ENCODE measurements around the gene ST3GAL4. TPM values are rescaled to one million over a fixed set of nuclear protein-coding genes. Genes with fewer than 3 reads are reported as not detected.
"Not testable (repeated sequence)": the region's sequence is repeated elsewhere in the genome, so short reads cannot be mapped to it uniquely, and the experiment has no call there.

The ST3GAL4 gene
- total RNA-seq, 1 experiment from 2014 or later: 13.1 TPM

- H3K27ac ChIP-seq (ENCODE audit: low read depth, low read length); H3K79me2 ChIP-seq (ENCODE audit: insufficient read depth, low read length); BruUV-seq (replicated peaks); H4K20me1 ChIP-seq (ENCODE audit: insufficient read depth); H3K9ac ChIP-seq (ENCODE audit: low read length); intact Hi-C loops (cut with micrococcal nuclease); H2AFZ ChIP-seq (ENCODE audit: low read depth, low read length, poor library complexity, severe bottlenecking); H3K27me3 ChIP-seq (ENCODE audit: insufficient read depth, low read length); POLR2A ChIA-PET; DNase-seq (ENCODE audit: low read depth, low spot score); RAD21 ChIA-PET (ENCODE audit: low non-redundant PET in 1 of 2, low total read pairs in 2 of 2, uncharacterized antibody in 2 of 2, unreplicated experiment in 2 of 2); H3K9me2 ChIP-seq (ENCODE audit: insufficient read depth); H3K9me3 ChIP-seq (ENCODE audit: control insufficient read depth in 1 of 2, insufficient read depth in 1 of 2, low read depth in 1 of 2, low read length in 2 of 2); CTCF ChIA-PET; ATAC-seq; H3K4me2 ChIP-seq (ENCODE audit: low read length); H3K36me3 ChIP-seq (ENCODE audit: control insufficient read depth in 1 of 2, insufficient read depth in 2 of 2, low read length in 2 of 2); H3K4me1 ChIP-seq (ENCODE audit: control insufficient read depth in 1 of 2, insufficient read depth in 2 of 2, low read length in 2 of 2); H3K4me3 ChIP-seq (replicated peaks in 1 of 2; ENCODE audit: low read depth in 1 of 2, low read length in 2 of 2): not testable (repeated sequence)
Observed at GRCh38 chr11:126374562-126375300, 19.2 kb downstream of the ST3GAL4 start.

- ChIA-PET CTCF (no interaction called here), POLR2A (no interaction called here), RAD21 (ENCODE audit: low non-redundant PET in 1 of 2, low total read pairs in 2 of 2, uncharacterized antibody in 2 of 2, unreplicated experiment in 2 of 2) (no interaction called here)
- no peaks in the 10 kb centered on the region for H3K79me2 ChIP-seq (ENCODE audit: insufficient read depth, low read length)
- H3K4me3 ChIP-seq (replicated peaks in 1 of 2; ENCODE audit: low read depth in 1 of 2, low read length in 2 of 2): no peak overlapping the region
- H3K9ac ChIP-seq (ENCODE audit: low read length): no peak overlapping the region
- peaks cover 0 to 6% of the 10 kb centered on the region in 2 experiments; a peak in 2 of 4 replicates for H3K4me1 ChIP-seq (ENCODE audit: control insufficient read depth in 1 of 2, insufficient read depth in 2 of 2, low read length in 2 of 2)
- no peak overlapping the region for H3K27ac ChIP-seq (ENCODE audit: low read depth, low read length)
- DNase-seq (ENCODE audit: low read depth, low spot score) (no peak), ATAC-seq (no peak)
- H4K20me1 ChIP-seq (ENCODE audit: insufficient read depth): no peaks in the 10 kb centered on the region
- H3K4me2 ChIP-seq (ENCODE audit: low read length): no peak overlapping the region
- H3K36me3 ChIP-seq (ENCODE audit: control insufficient read depth in 1 of 2, insufficient read depth in 2 of 2, low read length in 2 of 2): no peaks in the 10 kb centered on the region
- no peaks in the 10 kb centered on the region for H3K27me3 ChIP-seq (ENCODE audit: insufficient read depth, low read length)
- no peaks in the 10 kb centered on the region for H3K9me3 ChIP-seq (ENCODE audit: control insufficient read depth in 1 of 2, insufficient read depth in 1 of 2, low read depth in 1 of 2, low read length in 2 of 2)
- no TSS peak for BruUV-seq (replicated peaks)
- H2AFZ ChIP-seq (ENCODE audit: low read depth, low read length, poor library complexity, severe bottlenecking): no peak overlapping the region
- no peak for TF ChIP-seq ZBTB33 (IDR thresholded peaks at IDR 0.05; ENCODE audit: extremely low read depth, insufficient replicate concordance, low read length)
- TF ChIP-seq EGR1 (IDR thresholded peaks at IDR 0.05; ENCODE audit: low read depth): no peak
- TF ChIP-seq, protein P1, sequence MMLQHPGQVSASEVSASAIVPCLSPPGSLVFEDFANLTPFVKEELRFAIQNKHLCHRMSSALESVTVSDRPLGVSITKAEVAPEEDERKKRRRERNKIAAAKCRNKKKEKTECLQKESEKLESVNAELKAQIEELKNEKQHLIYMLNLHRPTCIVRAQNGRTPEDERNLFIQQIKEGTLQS (IDR thresholded peaks at IDR 0.05): no peak
- no peak for TF ChIP-seq POLR2AphosphoS5 (IDR thresholded peaks at IDR 0.05; ENCODE audit: low read depth, low read length)
- TF ChIP-seq ZNF274 (IDR thresholded peaks at IDR 0.05; ENCODE audit: low read depth, low read length): no peak
- intact Hi-C loops (cut with micrococcal nuclease): no loop called here
- no peaks in the 10 kb centered on the region for H3K9me2 ChIP-seq (ENCODE audit: insufficient read depth)
Observed at GRCh38 chr11:126375726-126376125, 20.2 kb downstream of the ST3GAL4 start.

All from HCT116 (cell line).